ENCODE measurements around the gene TFB2M.
"Not testable (repeated sequence)": the region's sequence is repeated elsewhere in the genome, so short reads cannot be mapped to it uniquely, and the experiment has no call there.

Gene TFB2M

GRCh38 chr1:246566128-246566812 is at the start of gene TFB2M, which contains the start of gene CNST:
TFB2M (minus strand) TSS chr1:246566261; CDS start chr1:246566138, 123 bp downstream.
CNST (plus strand) TSS chr1:246566456; CDS start chr1:246591563, 25,107 bp downstream.
- peak; percentile 96 for DNase-seq

GRCh38 chr1:246613096-246613758 is 47.2 kb upstream of the TFB2M start:
- DNase-seq: no peak

GRCh38 chr1:246609632-246610031 is 43.6 kb upstream of the TFB2M start:
- no peak for DNase-seq

- peak; percentile 60 for DNase-seq
These were observed 42.7 kb upstream of the TFB2M start for GRCh38 chr1:246608616-246609376.

- DNase-seq: no peak
These were observed 41.4 kb upstream of the TFB2M start for GRCh38 chr1:246607462-246607861.

GRCh38 chr1:246605231-246605630 is 39.2 kb upstream of the TFB2M start:
- not testable (repeated sequence) for DNase-seq

GRCh38 chr1:246602194-246602593 is 36.1 kb upstream of the TFB2M start:
- no peak for DNase-seq

- no peak for DNase-seq
These were observed 34.5 kb upstream of the TFB2M start for GRCh38 chr1:246600579-246600978.

- DNase-seq: no peak
These were observed 33.3 kb upstream of the TFB2M start for GRCh38 chr1:246599315-246599714.

- no peak for DNase-seq
These were observed 31.9 kb upstream of the TFB2M start for GRCh38 chr1:246597971-246598370.

- DNase-seq: no peak
These were observed 31.3 kb upstream of the TFB2M start for GRCh38 chr1:246597340-246597739.

- DNase-seq: no peak
These were observed 29.1 kb upstream of the TFB2M start for GRCh38 chr1:246595146-246595545.

GRCh38 chr1:246592695-246593094 is 26.6 kb upstream of the TFB2M start:
- no peak for DNase-seq

GRCh38 chr1:246591958-246592357 is 25.9 kb upstream of the TFB2M start:
- DNase-seq: no peak

- DNase-seq: no peak
These were observed 25.4 kb upstream of the TFB2M start for GRCh38 chr1:246591504-246591903.

- DNase-seq: no peak
These were observed 25.0 kb upstream of the TFB2M start for GRCh38 chr1:246591047-246591446.

- not testable (repeated sequence) for DNase-seq
These were observed 23.9 kb upstream of the TFB2M start for GRCh38 chr1:246589919-246590318.

GRCh38 chr1:246588159-246588721 is 22.2 kb upstream of the TFB2M start:
- no peak for DNase-seq

- no peak for DNase-seq
These were observed 21.5 kb upstream of the TFB2M start for GRCh38 chr1:246587606-246588005.

- DNase-seq: no peak
These were observed 21.0 kb upstream of the TFB2M start for GRCh38 chr1:246587032-246587431.

GRCh38 chr1:246583448-246584185 is 17.6 kb upstream of the TFB2M start:
- no peak for DNase-seq

GRCh38 chr1:246583056-246583440 is 17.0 kb upstream of the TFB2M start:
- no peak for DNase-seq

Measured in activated CD8-positive, alpha-beta memory T cell treated with anti-CD3 and anti-CD28 coated beads, Interleukin-2, amount 50 U/mL, for 48 hours (primary cell).